ENCODE data around the gene SECISBP2L.

- TF ChIP-seq CTCF (IDR thresholded peaks at IDR 0.05) (no peak), POLR2A (IDR thresholded peaks at IDR 0.05) (no peak)
Observed at GRCh38 chr15:48992096-48992495, 54.1 kb downstream of the SECISBP2L start.
